Middle frontal gyrus (tissue), 1 donor: ENCODE results near the gene UBE2E1.
"Not testable (repeated sequence)": the region's sequence is repeated elsewhere in the genome, so short reads cannot be mapped to it uniquely, and the experiment has no call there.

ENCODE experiments used
- DNase-seq: peaks from one replicate; pipeline ENCODE4 v3.0.0-alpha.2; 2015; ENCODE audit warnings: low spot score; ENCODE audit errors: extremely low spot score

UBE2E1 gene

DNA sequence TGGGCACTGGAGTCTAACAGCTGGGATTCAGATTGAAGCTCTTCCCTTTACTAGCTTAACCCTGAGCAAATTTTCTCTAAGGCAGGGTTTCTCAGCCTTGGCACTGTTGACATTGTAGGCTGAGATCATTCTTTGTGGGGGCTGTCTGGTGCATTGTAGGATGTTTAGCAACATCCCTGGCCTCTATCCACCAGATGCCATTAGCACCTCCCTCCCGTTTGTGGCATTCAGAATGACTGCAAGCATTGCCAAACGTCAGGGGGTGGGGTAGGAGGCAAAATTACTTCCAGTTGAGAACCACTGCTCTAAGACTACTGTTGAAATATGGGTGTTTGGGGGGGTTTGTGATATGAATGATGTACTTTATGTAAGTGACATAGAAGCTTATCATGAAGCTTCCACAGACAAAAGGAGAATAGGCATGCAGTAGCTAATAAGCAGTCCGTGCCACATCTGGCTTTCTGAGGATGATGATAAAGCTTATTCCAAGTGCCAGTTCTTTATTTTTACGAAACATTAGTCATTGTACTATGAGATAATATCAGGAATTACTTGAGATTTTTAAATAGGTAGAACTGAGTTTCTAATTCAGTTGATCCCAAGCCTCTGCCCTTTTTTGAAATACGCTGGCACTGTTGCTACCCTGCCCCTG is 71.7 kb downstream of the UBE2E1 start:
- DNase-seq: no peak

DNA sequence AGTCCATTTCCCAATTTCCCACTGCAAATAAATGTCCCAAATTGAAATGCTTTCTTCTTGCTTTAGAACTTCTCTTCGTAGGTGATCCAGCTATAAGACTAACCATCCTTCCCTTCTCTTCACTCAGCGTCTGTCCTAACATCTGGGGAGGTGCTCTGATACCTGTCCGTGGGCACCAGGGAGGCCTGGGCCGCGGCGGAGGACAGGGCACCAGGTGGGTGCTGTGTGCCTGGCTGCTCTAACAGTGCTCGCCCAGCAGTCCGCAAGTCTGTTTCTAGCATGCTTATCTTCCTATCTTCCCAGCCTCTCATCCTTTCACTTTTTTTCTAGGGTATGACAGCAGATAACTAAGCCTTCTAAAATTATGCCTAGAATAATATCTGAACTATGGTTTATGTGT is 73.7 kb downstream of the UBE2E1 start:
- no peak for DNase-seq

DNA sequence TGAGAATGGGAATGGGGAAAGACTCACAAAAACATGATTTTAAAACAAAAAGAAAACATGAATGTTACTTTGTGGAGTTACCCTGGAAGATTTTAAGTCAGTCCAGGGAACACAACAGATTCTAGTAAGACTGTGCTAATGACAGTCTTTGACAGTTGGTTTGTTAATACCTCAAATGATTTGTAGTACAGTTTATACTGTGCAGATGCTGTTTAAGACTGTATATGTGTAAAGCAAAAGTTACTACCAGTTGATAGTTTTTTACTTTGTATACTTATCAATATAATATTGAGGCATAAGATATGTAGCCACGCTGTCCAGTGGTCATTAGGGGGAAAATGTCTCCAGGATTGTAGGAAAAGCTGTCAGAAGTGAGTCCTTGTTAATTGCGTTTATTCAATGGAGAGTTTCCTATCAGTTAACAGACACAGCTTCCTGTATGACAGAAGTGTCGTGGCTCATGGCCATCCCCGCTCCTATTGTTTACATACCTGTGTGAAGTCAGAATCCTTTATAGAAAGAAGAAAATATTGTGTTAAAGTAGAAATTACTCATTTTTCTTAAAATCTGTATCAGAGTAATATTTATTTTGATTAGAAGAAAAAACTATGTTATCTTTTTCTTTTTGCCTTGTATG is 75.1 kb downstream of the UBE2E1 start:
- no peak for DNase-seq

DNA sequence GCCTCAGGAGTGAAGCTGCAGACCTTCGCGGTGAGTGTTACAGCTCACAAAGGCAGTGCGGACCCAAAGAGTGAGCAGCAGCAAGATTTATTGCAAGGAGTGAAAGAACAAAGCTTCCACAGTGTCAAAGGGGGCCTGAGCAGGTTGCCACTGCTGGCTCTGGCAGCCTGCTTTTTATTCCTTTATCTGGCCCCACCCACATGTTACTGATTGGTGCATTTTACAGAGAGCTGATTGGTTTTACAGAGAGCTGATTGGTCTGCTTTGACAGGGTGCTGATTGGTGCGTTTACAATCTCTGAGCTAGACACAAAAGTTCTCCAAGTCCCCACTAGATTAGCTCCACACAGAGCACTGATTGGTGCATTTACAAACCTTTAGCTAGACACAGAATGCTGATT is 76.2 kb downstream of the UBE2E1 start:
- DNase-seq: not testable (repeated sequence)

DNA sequence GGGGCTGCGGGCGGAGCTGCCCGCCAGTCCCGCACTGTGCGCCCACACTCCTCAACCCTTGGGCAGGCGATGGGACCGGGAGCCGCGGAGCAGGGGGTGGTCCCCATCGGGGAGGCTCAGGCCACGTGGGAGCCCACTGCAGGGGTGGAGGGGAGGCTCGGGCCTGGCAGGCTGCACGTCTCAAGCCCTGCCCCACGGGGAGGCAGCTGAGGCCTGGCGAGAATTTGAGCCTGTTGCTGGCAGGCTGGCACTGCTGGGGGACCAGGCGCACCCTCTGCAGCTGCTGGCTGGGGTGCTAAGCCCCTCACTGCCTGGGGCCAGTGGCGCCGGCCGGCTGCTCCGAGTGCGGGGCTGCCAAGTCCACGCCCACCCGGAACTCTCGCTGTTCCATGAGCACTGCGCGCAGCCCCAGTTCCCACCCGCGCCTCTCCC is 76.7 kb downstream of the UBE2E1 start:
- DNase-seq: no peak

DNA sequence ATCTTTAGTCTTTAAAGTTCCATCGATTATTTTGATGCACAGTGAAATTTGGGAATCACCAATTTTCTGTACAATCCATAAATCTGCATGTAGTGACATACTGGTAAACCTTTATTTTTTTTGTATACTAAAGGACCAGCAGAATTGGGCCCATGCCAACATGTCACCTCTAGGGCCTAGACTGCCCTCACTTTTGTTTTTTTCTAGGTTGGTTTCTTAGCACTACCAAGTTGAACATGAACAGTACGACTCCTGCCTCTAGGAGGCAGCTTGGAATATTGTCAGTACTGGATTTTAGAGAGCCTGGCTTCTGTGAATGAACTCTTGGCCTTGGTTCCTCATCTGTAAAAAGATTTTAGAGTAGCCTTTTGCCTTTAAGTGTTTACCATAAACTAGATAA is 78.7 kb downstream of the UBE2E1 start:
- no peak for DNase-seq

DNA sequence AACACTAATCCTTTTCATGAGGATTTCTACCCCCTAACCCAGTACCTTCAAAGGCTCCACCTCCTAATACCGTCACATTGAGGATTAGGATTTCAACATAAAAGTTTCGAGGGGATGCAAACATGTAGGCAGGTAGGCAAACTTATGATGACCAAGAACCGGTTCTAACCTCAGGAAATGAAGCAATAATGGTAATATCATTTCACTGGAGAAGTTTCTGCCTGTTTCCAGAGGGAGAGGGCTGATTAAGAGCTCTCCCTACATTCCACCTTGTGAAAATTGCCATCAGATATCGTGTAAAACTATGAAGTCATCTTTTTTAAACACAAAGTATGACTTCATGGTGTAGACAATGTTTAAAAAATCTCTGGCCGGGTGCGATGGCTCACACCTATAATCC is 79.5 kb downstream of the UBE2E1 start:
- no peak for DNase-seq

DNA sequence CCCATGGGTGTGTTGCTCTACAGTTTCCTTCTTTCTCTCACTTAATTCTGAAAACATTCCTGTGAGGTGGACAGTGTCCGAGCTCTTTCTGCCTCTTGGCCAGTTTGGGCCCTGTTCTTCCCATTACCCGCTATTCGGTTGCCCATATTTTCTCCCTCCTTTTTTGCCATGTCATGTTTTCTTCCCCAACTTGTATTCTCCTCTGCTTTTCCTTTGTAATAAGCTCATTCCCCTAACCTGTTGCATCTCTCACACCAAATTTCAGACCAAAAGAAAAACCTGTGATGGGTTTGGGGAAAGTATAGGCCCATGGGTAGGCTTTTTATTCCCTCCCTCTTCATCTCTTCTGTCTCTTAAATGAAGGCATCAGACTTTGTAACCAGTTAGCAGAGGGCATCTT is 80.6 kb downstream of the UBE2E1 start:
- no peak for DNase-seq

DNA sequence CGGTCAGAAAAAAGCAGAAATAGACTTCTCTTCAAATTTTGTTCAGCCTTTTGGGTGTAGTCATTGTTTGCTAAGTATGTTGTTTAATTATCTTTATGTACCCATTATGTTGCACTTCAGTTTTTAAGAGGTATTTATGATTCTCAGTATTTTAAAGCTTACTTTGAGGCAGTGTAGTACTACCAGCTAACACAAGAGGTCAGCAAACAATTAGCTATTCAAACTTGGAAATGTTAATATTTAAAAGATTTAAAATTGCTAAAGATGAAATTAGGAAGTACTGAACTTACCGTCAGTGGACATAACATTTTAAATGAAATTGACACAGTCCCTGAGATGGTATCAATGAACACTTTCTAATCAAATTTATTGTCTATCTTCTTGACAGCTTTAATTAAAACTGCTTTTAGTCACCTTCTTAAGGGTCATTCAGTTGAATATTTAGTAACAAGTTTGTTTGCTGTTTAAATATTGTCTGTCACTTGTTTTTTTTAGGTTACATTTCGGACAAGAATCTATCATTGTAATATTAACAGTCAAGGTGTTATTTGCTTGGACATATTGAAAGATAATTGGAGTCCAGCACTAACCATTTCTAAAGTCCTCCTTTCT is 83.0 kb downstream of the UBE2E1 start:
- no peak for DNase-seq

DNA sequence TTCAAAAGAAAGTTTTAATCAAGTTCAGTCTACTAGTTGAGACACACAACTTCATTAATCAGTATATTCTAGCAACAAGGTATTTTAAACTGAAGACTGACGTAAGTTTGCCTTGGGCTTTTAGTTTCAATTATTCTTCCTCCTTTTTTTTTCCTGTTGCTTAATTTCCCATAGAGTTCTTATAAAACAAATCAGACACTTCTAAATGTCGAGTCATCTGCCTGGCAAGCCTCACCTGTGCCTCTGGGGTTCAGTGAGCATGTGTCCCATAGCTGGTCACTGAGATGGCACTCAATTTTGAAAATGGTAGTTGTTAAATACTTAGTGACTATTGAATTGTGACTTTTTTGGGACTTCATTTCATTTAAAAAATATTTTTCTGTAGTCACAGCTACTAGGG is 83.6 kb downstream of the UBE2E1 start:
- DNase-seq: no peak

DNA sequence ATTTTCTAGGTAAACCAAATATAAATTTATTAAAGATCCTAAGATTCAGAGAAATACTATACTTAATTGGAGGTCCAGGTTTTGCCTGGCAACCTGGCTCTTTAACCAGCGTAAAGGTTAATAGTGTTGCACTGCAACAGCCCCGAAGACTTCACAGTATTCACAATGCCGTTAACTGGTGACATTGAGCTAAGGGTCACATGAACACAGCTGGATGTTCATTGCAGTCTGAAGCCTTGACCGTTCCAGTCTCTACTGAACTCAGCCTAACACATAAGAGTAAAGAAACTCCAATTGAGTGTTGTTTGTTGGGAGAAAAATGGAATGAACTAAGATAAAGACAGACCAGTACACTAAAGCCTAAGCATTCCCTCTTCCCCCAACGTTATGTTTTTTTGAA is 84.2 kb downstream of the UBE2E1 start:
- DNase-seq: no peak

DNA sequence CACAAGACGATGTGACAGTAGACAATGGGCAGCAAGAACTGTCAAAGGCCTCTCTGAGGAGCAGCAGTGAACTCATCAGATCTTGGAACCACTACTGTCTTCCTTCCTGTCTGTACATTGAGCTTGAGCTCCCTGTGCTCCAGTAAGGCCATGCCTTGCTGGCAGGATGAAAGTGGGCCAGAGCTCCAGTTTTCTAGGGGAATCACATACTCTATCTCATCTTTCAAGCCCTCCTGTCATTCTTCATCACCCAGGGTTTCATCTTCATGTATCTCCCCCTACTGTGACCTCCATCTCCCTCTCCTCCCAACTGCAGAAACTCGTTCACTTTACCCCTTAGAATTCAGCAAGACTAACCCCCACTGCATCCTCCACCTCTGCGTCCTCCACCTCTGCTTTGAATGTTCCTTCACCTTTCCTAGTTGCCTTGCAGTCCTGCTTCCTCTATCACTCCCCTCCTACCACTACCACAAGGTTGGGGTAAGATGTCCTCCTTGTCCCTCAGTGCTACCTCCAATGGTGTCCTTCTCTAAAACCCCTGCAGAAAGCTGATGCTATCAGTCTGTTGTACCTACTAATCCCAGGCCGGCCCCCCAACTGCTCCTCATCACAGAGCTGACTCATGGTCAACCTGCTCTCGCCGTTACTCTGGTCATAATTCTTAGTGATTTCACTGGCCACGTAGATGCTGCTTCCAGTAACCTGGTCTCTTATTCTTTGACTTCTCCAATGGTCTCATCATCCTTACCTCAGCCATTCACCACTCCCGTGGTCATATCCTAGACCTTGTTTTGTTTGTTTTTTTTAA is 88.7 kb downstream of the UBE2E1 start:
- DNase-seq: no peak

DNA sequence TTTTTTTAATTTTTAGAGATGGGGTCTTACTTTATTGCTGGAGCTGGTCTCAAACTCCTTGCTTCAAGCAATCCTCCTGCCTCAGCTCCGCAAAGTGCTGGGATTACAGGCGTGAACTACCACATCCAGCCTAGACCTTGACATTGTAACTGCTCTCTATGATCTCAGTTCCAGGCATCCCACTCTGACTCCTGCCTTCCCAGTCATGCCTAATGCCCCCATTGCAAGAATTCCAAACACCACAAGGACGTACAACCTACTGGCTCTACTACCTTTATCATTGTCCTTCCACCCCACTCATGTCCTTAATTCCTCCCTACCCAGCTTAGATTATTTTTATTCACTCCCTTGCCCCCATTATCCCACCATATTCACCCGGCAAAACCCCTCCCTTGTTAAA is 89.4 kb downstream of the UBE2E1 start:
- DNase-seq: no peak

DNA sequence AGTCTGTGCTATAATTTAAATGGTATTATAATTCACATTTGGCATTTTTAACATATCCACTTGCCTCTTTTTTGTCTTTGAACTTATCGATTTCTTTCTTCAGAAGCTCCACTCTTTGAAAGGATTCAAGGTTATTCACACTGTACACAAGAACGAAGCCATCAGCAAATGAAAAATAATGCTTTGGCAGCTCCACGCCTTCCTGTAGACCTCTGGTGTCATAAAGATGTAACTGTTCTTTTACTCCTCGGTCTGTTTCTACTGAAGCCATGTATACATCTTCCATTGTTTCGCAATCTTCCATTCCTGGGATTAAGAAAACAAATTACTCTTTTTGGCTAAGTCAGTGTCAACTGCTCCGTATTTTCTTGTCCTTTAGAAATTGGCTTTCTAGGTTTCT is 95.0 kb downstream of the UBE2E1 start:
- no peak for DNase-seq

DNA sequence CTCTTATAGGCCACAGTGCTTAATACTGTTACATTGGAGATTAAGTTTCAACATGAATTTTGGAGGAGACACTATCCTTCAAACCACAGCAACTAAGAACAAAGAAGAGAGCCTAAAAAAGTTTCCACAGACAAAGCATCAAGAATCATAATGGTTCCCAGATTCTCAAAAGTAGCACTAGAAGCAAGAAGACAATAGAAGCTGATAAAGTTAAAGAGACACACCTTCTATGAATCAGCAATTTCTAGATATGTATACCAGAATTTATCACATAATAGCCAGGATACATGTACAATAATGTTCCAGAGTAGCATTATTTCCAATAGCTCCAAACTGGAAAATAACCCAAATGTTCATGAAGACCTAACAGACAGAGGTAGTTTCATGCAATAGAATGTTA is 98.8 kb downstream of the UBE2E1 start:
- no peak for DNase-seq

DNA sequence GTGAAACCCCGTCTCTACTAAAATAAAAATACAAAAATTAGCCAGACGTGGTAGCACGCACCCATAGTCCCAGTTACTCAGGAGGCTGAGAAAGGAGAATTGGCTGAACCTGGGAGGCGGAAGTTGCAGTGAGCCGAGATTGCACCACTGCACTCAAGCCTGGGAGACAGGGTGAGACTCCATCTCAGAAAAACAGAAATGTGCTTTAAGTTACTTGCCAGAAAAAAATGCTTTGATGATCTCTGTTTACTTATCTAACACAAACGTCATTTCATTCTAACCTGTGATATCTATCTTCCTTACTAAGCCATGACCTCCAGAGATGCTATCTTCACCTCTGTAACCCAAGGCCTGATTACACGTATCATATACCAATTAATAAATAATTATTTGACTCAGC is 103.6 kb downstream of the UBE2E1 start:
- DNase-seq: no peak

DNA sequence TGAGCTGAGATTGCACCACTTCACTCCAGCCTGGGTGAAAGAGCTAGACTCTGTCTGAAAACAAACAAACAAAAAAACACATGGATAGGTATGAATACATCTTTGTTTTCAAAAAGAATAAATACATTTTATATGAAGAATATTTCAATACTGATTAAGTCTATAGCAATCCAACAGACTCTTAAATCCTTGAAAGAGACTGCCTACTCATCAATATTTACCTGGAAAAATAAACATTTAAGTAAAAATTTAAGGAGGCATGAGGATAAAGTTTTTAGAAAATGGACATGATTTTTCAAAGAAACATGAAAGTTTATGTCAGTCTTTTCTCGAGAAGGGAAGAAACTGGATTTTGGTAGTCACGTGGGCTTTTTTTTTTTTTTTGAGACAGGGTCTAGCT is 105.6 kb downstream of the UBE2E1 start:
- no peak for DNase-seq

DNA sequence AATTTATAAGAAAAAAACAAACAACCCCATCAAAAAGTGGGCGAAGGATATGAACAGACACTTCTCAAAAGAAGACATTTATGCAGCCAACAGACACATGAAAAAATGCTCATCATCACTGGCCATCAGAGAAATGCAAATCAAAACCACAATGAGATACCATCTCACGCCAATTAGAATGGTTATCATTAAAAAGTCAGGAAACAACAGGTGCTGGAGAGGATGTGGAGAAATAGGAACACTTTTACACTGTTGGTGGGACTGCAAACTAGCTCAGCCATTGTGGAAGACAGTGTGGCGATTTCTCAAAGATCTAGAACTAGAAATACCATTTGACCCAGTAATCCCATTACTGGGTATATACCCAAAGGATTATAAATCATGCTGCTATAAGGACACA is 106.6 kb downstream of the UBE2E1 start:
- not testable (repeated sequence) for DNase-seq

DNA sequence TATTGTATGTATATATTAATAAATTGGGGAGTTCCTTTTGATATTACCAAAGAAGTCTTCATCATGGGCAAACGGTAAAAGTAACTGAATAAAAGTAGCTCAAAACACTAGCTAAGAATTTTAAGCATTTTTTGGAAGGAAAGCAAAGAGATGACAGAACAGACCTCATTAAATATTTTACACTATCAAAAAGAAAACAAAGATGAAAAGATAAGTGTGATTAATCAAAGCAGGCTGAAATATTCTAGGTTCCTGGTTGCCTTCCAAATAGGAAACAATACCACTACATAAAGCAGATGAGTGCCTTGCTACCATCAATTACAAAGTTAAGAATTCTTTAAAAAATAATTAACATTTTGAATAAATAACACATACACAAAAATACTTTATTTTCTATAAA is 107.4 kb downstream of the UBE2E1 start:
- DNase-seq: no peak

DNA sequence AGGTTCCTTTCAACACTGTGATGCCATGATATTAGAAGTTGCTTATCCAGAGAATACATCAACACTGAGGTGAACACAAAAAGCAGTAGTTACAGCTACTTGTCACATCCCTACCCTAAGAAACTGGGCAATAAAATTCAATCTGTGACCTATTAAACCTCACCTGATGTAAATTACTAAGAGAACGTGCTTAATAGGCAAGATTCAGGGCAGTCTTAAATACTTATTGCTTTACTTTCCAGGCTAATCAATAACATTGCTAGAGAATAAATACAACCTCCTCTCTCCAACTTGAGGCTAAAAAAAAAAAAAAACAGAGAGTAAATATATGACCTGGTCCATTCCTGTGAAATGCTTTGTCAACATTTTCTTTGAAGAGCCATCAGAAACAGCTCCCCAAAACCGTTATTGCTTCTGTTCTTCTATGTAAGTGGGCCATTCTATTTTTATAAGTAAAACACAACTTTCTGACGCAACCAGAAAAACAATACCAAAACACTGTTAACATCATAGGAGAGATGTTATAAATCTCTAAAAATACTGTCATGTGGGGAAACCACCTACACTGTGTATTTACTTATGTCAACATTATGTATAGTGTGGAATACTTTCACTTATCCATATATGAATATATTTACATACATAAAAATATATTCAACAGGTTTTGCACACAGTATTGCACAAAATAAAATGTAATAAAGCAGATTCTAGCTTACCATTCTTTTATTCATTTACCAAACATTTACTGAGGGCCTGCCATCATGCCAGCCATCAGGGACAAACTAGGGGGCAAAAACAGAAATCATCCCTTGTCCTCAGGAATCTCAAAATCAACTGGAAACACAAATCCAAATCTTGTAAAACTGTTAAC is 108.4 kb downstream of the UBE2E1 start:
- DNase-seq: no peak

DNA sequence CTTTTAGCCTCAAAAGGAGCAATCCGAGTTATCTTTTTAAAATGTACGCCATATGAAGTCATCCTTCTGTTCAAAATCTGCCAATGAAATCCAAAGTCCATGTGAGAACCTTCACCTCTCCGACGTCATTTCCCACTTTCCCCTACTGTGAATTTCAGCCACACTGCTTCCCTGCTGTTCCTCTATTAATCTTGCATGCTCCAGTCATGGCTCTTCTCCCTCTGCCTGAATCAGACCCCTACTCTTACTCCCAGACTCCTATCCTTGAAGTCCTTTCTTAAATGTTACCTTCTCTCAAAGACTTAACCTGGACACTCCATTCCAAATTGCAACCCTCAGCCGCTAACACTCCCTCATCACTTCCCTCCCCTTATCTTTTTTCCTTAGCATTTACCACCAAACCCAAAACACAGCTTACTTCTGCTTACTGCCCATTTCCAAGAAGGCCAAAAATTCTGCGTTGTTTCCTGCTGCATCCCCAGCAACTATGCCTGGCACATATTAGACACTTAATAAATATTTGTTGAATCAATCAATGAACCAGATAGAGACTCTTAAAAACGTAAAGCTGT is 109.9 kb downstream of the UBE2E1 start:
- DNase-seq: no peak
